ENCODE measurements around the gene INF2.

Gene INF2

GRCh38 chr14:104676130-104676693 is 13.2 kb upstream of the INF2 start:
- in situ Hi-C loops (cut with MboI; ENCODE audit: low sequenced_read_pairs), result no loop called here

GRCh38 chr14:104676694-104677511 is 12.5 kb upstream of the INF2 start:
- in situ Hi-C loops (cut with MboI; ENCODE audit: low sequenced_read_pairs), result no loop called here

DNA sequence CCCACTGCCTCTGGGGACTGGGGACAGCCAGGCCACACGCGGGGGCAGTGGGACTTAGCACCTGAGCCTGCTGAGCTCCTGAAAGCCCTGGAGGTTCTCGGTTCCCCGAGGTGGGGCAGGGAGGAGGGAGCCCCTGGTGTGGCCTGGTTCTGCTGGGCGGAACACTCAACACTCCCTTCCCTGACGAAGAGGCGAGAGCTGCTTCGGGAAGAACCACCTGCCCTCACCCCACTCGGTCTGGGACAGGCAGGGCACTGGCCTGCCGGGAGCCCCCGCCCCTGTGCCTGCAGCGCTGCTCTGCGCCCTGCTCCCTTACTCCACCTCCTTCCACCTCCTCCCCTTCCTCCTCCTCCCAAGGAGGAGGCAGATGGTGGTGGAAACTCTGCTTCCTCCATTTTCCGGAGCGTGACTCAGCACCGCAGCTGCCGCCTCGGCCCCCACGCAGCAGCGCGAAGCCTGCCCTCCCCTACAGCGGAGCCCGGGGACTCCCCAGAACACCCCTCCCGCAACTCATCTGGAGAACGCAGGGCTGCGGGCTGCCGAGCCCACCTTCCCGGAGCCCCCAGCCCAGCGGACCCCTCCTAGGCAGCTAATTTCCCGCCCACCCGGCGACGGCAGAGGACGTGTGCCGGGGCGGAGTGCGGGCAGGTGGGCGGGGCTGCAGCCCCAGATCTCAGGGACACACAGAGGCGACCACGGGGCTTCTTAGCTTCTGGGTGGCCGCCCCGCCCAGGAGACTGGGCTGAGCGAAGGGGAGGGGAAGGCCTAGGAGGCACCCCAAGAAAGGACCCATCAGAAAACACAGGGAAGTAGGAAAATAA is 11.7 kb upstream of the INF2 start:
- in situ Hi-C loops (cut with MboI; ENCODE audit: low sequenced_read_pairs), result no loop called here

- in situ Hi-C loops (cut with MboI; ENCODE audit: low sequenced_read_pairs), result no loop called here
Observed at GRCh38 chr14:104678346-104678745, 11.1 kb upstream of the INF2 start.

DNA sequence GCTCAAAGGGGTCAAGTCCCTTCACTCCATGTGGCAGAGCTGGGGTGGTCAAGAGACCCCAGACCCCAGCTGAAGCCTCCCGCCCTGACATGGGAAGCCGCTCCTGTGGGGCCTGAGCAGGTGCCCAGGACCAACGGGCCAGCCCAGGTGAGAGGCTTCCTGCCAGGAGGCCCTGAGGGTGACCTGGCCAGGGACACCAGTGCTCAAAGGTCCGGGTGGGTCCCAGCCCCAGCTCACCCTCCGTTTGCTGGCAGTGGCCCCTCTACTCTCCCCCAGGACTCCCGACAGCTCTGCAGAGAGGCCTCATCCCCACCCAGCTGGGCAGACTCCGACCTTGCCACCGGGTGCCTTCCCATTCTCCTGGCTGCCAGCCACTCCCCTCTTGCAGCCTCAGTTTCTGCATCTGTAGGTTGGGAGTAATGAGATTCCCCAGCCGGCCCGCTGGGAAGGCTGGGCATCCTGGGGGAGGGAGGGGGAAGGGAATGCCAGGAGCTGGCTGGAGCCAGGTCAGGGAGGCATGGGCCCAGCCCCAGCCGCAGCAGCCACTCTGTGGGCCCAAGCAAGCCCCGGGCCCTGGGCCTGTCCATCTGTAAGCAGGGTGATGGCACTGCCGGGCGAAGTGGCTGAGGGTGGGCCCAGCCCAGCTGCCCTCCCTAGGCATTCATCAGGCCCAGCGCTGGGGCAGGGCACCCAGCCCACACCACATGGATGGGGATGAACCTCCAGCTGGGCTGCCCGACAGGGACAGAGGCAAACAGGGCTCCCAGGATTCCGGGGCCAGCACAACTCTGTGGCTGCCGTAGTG is 10.3 kb upstream of the INF2 start:
- in situ Hi-C loops (cut with MboI; ENCODE audit: low sequenced_read_pairs), result no loop called here

DNA sequence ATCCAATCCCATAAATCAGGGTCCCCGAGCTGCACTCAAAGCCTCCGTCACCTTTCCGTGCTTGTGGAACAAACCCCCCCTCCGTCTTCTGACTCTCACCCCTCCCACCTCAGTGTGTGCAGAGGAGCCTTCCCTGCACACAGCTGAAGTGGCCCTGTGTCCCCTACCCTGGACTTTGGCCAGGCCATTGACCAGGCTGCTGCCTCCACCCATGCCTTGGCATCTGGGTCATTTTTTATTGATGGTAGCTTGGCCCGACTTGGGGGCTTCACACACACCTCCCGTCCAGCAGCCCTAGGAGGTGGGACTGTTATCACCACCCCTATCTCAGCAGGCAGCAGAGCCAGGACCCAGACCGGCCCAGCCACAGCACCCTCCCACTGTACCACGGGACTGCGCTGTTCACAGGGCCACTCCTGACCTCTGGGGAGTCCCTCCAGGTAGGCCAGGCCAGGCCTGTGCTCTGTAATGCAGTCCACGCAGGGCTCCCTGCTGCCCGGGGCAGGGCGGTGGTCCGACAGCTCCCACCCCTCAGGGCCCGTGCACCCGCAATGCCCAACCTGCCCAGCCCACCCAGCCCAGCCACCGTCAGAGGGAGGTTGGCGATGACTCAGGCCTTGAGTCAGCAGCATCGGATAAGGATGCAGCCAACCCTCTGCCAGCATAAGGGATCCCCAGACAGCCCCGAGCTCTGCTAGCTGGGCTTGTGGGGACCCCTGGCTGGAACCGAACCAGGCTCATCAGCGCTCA is 9.2 kb upstream of the INF2 start:
- in situ Hi-C loops (cut with MboI; ENCODE audit: low sequenced_read_pairs), result no loop called here

DNA sequence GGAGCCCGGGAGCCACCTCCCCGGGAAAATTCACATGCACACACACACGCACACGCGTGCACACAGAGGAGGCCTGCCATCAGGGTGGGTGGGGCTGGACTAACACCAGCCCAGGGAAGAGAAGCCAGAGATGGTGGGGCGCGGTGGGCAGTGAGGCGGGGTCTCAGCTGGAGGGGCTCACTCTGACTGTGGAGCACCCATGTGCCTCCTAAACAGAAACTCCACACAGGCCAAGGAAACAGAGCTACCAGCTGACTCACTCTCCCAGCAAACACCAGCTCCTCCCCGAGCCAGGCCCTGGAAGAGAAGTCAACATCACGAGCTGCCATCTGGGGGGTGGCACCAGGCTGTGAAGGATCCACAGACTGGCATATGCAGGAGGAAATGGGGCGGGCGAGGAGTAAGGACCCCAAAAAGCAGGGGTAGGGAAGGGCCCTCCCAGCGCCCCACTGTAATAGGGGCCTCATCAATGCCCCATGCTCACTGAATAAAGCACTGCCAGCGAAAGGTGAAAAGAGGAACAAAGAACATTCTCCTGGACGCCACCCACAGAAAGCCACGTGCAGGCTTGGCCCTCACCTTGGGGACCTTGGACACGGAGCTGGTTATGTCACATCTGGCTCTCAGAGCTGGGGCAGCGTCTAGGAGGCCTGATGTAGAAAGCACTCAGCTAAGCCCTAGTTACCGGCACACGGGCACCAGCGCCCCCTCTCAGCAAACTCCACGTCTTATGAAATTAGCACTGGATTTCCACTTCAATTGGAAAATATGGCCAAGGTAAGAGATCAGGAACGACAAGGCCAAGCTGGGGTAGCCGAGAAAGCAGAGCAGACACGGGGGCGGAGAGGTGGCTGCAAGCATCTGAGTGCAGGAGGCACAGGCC is 8.4 kb upstream of the INF2 start:
- in situ Hi-C loops (cut with MboI; ENCODE audit: low sequenced_read_pairs), result no loop called here

DNA sequence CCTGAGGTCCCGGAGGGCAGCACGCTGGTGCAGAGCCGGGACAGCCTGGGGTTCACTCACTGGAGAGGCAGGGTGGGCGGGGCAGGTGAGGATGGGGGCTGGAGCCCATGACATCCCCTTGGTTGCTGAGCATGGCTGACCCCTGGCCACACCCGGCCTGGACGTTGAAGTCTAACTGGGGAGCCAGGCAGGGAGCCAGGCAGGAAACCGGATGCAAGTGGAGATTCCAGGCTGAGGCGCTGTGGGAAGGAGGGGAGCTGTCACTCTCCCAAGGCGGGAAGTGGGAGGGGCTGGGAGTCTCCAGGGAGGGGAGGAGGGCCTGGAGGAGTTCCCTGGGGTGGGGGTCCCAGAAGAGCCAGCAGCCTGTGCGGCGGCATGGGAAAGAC is 7.7 kb upstream of the INF2 start:
- in situ Hi-C loops (cut with MboI; ENCODE audit: low sequenced_read_pairs), result no loop called here

- in situ Hi-C loops (cut with MboI; ENCODE audit: low sequenced_read_pairs), result no loop called here
Observed at GRCh38 chr14:104682107-104682593, 7.3 kb upstream of the INF2 start.

DNA sequence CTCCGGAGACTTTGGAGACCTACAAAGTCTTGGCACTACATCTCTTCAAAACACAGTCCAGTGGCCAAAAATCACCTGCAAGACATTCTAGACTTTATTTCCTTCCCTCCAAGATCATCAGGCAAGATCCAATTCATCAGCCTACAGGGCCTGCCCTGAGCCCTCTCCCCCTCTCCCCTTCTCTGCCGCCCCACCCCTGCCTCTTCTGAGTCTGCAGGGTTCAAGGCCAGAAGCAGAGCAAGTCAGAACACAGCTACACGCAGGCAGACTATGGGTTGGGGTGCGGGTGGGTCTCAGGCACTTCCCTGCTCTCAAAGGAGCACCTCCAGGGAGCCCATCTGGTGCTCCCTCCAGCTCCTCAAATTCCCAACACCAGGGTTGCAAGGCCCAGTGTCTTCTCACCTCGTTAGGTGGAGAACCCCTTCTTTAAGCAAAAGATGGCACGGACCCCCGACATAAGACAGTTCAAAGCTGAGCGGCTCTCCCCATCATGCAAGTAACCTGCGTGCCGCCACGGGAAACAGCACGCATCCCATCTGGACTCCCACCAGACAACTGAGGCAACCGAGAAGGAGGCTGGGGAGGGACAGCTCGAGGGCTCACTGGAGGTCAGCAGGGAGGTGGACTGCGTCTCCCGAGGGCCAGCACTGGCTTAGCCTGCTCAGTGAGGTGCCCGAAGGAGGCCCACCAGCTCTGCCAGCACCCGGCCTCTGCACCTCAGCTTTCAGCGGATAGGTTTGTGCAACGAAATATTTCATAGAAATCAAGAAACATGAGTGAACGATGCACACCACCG is 5.6 kb upstream of the INF2 start:
- in situ Hi-C loops (cut with MboI; ENCODE audit: low sequenced_read_pairs), result no loop called here

DNA sequence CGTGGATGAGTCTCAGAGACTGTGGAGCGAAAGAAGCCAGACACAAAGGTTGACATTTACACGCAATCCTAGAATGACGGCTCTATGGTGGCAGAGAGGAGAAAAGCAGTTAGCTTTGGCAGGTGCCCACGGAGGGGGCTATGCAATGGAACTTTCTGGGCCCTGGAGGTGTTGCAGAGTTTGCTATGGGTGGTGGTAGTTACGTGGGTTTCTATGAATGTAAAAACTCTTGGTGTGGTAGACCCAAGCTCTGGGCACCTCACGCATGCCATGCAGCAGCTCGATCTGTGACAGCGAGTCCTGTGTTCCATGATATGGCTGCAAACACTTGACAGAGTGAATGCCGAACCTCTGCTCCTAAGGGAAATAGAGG is 5.0 kb upstream of the INF2 start:
- in situ Hi-C loops (cut with MboI; ENCODE audit: low sequenced_read_pairs), result no loop called here

DNA sequence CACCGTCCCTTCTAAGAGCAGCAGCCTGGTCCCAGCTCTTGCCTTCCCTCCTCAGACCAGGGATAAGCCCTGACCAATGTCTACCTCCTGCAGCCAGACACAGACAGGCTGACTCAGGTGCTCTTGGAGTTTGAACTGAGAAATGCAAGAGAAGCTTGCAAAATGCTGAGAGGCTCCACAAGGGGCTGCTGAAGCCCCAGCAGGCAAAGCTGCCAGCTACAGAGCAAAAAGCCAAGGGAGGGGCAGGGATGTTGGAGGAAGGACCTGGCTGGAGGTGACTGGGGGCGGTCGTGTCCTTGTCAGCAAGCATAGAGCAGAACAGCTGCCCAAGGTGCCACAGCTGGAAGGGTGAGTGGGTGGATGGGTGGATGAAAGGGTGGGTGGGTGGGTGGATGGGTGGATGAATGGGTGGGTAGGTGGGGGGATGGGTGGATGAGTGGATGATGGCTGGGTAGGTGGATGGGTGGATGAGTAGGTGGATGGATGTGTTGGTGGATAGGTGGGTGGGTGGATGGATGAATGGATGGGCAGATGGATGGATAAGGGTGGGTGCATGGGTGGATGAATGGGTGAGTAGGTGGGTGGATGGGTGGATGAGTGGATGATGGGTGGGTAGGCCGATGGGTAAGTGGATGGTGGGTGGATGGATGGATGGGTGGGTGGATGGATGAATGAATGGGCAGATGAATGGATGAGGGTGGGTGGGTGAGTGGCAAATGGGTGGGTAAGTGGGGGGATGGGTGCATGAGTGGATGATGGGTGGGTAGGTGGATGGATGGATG is 4.0 kb upstream of the INF2 start:
- in situ Hi-C loops (cut with MboI; ENCODE audit: low sequenced_read_pairs), result no loop called here

- in situ Hi-C loops (cut with MboI; ENCODE audit: low sequenced_read_pairs), result no loop called here
Observed at GRCh38 chr14:104685998-104686610, 3.3 kb upstream of the INF2 start.

DNA sequence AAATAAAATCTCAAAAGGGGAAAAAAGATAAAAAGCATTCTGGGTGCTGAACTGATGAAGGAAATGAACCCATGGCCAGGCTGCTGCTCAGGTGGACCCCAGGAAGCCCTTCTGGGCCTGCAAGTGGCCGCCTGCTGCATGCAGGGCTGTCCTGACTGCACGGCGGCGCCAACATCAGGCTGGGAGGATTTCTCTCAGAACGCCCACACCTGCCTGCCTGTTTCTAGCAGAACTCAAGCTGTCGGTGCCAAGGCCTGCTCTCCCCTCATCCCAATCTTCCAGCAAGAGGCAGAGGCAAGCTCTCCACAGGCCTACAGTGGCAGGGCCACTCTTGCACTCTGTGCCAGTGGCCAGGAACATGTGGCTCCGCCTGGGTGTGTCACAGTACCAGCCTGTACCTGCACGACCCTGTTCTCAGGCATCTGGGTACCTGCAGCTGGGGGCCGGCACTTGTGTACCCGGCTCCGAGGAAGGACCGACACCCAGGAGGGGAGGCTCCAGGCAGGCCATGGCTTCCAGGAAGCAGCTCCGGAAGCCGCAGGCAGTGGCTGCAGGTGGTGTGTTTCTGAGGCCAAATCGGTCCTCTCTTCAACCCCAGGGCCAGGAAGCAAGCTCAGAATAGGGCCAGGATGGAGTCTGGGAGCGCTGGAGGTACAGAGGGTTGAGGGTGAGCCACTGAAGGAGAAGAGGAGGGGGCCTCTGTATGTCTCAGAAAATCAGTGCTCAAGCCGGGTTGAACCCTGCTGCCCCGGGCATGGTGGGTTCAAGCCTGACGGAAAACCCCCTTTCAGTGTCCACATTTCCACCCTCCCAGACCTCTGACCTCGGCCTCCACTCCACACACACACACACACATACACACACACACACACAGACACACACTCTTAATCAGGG is 2.5 kb upstream of the INF2 start:
- in situ Hi-C loops (cut with MboI; ENCODE audit: low sequenced_read_pairs), result no loop called here

GRCh38 chr14:104687601-104688504 is 1.6 kb upstream of the INF2 start:
- in situ Hi-C loops (cut with MboI; ENCODE audit: low sequenced_read_pairs), result no loop called here
